Raji (cell line): Measurements from ENCODE around the gene LBHD2.

Experiments used
- POLR2A ChIP-seq: IDR thresholded peaks from 2 replicates; pipeline ENCODE4 v1.6.1; 2011; ENCODE audit warnings: low read depth, low read length, control low read depth; ENCODE audit not compliant: insufficient read depth

LBHD2 gene

DNA sequence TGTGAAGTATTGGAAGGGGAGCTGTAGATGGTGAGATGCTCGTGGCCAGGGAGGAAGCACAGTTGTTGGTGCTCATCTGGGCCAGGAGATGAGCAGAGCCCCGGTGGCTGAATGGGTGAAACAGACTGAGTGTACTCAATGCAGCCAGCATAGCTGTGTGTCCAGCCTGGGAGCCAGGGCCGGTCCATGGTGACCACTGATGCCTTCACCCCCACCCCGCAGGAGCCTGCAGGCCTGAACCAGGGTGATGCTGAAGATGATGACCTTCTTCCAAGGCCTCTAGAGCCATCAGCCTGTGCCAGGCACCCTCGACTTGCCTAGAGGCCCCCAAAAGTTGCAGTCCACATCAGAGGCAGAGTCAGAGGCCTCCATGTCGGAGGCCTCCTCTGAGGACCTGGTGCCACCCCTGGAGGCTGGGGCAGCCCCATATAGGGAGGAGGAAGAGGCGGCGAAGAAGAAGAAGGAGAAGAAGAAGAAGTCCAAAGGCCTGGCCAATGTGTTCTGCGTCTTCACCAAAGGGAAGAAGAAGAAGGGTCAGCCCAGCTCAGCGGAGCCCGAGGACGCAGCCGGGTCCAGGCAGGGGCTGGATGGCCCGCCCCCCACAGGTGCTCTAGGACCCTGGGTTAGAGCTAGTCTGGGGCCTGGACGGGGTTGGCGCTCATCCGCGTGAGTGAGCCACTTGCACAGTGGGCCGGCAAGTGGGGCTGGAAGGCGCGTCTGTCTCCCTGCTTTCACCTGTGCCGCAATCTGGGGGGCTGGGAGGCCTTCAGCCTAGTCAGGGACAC, 42.3 kb downstream of the LBHD2 start:
- TF ChIP-seq POLR2A = no peak

- no peak for TF ChIP-seq POLR2A
These were observed 42.9 kb downstream of the LBHD2 start for GRCh38 chr14:103126873-103127304.

DNA sequence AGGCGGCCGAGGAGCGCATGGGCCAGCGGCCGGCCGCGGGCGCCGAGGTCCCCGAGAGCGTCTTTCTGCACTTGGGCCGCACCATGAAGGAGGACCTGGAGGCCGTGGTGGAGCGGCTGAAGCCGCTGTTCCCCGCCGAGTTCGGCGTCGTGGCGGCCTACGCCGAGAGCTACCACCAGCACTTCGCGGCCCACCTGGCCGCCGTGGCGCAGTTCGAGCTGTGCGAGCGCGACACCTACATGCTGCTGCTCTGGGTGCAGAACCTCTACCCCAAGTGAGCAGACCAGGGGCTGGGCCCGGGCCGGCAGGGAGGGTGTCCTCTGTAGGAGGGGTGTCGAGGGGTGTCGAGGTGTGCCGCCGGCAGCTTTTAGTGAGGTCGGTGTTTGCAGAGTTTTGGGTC, 43.3 kb downstream of the LBHD2 start:
- TF ChIP-seq POLR2A = no peak

- no peak for TF ChIP-seq POLR2A
These were observed 44.0 kb downstream of the LBHD2 start for GRCh38 chr14:103127861-103128598.

DNA sequence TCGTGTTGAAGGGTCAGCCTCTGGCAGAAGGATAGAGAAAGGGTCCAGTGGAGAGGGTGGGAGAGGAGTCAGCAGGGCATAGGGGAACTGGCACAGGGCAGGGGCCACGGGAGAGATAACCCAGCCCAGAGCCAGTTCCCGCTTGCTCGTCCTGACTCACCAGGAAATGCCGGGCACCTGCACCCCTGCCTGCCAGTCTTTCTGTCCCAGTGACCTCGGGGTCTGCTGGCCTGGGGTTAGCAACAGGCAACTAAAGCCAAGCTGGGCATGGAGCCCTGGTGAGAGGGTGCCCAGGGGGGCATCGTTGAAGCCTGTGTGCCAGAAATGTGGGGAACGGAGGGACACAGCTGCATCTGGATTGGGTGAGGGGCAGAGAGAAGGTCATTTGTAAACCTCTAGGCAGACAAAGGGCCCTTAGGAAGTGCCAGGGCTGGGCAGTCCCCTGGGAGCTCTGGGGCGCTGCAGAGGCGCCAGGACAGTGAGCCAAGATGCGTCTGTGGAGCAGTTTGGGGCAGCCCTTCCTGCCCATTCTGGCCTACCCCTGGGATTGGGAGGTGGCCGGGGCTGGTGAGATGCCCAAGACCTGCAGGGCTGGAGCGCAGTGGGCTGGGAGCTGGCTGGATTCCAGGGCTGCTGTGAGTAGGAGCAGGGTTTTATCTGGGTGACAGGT, 44.8 kb downstream of the LBHD2 start:
- TF ChIP-seq POLR2A = no peak

DNA sequence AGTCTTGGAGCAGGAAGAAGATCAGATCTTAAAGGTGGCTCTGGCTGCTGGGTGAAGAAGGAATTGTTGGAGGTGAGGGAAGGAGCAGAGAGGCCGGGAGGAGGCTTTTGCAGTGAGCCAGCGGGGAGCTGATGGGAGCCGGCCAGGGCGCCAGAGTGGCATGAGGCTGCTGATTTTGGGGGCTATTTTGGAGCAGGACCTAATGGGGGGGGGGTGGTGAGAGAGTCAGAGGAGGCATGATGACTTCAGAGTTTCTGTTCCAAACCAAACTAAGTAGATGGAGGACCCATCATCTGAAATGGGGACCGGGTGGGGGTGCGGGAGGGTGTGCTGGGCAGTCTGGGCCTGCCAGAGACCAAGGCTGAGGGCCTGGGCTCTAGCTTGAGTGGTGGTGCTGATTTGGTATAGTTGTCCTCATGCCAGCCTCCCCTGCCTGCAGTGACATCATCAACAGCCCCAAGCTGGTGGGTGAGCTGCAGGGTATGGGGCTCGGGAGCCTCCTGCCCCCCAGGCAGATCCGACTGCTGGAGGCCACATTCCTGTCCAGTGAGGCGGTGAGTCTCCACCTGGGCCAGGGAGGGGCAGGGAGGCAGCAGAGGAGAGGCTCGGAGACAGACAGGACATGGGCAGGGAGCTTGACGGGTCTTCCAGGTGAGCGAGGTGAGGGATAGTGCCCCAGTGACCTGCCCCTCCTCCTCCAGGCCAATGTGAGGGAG, 45.4 kb downstream of the LBHD2 start:
- TF ChIP-seq POLR2A = no peak

DNA sequence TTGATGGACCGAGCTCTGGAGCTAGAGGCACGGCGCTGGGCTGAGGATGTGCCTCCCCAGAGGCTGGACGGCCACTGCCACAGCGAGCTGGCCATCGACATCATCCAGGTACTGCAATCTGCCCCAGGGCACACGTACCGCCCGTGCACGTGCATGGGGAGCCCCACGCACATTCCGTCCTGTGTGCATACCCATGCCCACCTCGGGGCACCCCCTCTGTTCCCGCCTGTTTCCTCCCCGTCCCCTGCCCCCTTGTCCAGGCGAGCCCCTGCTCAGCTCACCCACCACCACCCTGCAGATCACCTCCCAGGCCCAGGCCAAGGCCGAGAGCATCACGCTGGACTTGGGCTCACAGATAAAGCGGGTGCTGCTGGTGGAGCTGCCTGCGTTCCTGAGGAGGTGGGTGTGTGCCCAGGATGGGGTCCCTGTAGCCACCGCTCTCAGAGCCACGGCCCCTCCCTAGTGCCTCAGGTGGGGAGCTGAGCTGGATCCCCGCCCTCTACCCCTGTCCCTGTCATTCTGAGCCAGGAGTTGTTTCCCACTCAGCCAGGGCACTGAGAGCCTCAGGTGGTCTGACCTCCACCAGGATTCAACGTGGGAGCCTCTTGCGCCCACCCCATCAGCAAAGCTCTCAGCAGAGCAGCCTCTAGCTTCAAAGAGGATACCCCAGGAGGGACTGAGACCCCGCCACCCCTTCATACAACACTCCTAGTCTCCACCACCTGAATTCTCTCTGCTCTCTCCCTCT, 46.2 kb downstream of the LBHD2 start:
- TF ChIP-seq POLR2A = no peak

DNA sequence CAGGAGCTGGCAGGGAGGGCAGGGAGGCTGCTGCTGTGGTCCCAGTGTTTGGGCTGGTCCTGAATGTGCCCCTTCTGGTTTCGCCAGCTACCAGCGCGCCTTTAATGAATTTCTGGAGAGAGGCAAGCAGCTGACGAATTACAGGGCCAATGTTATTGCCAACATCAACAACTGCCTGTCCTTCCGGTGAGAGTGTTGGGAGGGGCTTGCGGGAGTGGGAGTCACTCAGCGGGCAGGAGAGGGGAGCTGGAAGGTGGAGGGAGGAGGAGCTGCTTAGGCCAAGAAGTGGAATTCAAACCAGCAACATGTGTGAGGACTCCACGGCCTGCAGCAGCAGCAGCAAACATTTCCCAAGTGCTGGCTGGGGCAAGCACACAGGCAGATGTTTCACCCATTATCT, 47.0 kb downstream of the LBHD2 start:
- no peak for TF ChIP-seq POLR2A

DNA sequence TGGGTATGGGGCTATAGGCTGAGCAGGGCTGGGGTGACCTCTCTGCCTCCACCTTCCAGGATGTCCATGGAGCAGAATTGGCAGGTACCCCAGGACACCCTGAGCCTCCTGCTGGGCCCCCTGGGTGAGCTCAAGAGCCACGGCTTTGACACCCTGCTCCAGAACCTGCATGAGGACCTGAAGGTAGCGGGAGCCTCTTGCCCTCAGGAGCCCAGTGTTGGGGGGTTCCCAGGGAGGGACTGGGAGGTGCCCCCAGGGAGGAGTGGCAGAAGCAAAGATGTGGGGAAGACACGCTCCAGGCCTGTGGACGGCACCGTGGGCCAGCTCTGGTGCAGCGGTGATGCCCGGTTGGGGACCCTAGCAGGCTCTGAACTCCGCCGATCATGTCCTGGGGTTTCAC, 47.6 kb downstream of the LBHD2 start:
- no peak for TF ChIP-seq POLR2A

DNA sequence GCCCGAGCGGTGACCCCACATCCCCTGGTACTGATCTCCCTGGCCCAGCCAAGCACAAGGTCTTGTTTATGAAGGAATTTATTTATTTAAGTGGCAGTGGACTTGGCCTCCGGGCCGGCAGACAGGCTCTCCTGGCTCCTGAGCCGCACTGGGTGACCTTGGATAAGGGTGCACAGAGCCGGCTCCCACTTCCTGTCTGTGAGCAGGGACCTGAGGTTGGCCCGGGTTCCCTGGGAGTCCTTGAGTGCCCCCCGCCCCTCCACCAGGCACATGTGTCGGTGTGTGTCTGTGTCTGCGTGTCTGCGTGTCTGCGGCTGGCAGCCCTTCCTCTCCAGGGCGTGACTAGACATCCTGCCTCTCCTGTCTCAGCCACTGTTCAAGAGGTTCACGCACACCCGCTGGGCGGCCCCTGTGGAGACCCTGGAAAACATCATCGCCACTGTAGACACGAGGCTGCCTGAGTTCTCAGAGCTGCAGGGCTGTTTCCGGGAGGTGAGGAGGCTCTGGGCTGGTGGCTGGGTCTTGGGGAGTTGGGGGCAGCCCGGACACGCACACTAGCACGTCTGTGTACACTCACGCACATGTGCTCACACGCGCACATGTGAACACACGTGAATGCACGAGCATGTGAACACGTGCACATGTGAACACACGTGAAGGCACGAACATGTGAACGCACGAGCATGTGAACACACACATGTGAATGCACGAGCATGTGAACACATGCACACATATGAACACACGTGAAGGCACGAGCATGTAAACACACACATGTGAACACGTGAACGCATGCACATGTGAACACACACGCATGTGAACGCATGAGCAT, 48.6 kb downstream of the LBHD2 start:
- no peak for TF ChIP-seq POLR2A

GRCh38 chr14:103133210-103134140, 49.5 kb downstream of the LBHD2 start:
- TF ChIP-seq POLR2A = no peak

GRCh38 chr14:103134405-103134804, 50.4 kb downstream of the LBHD2 start:
- no peak for TF ChIP-seq POLR2A

- no peak for TF ChIP-seq POLR2A
These were observed 50.9 kb downstream of the LBHD2 start for GRCh38 chr14:103134919-103135318.
